ENCODE data around the gene ABCB8. TPM values are rescaled to one million over a fixed set of nuclear protein-coding genes. Genes with fewer than 3 reads are reported as not detected.
A peak's percentile ranks its signal among the peaks of the same experiment; 100 is the strongest.

Gene ABCB8
- total and polyA plus RNA-seq, 2 of the 8 experiments (the other 6 are each of a cell fraction or from before 2014, with no cell fraction given) = 17.7 to 27.0 TPM

GRCh38 chr7:151087245-151088018 lies 59.2 kb downstream of the ABCB8 start:
- DNase-seq (ENCODE audit: low read depth in 1 of 2, low spot score in 2 of 2) = no peak
- TF ChIP-seq GABPA (IDR thresholded peaks at IDR 0.05; ENCODE audit: borderline replicate concordance, insufficient read depth, low read length) (no peak), MAFK (IDR thresholded peaks at IDR 0.05; ENCODE audit: low read depth, low read length) (no peak), MAX (IDR thresholded peaks at IDR 0.05) (no peak), CBX5 (IDR thresholded peaks at IDR 0.05; ENCODE audit: low read depth, low read length) (no peak), CTCF (IDR thresholded peaks at IDR 0.05; ENCODE audit: control extremely low read depth in 1 of 3, insufficient read depth in 1 of 3, low read depth in 1 of 3, low read length in 3 of 3) (peak in 2 of 3 experiments; percentile 1 to 27; a peak in 3 of 4 replicates), EZH2 (IDR thresholded peaks at IDR 0.05; ENCODE audit: low read depth, low read length, severe bottlenecking) (peak; percentile 43), RFX5 (IDR thresholded peaks at IDR 0.05; ENCODE audit: borderline replicate concordance, low read depth, low read length) (no peak)

More at GRCh38 chr7:151087245-151088018, 59.2 kb downstream of the ABCB8 start:
- no peak overlapping the region for H3K14ac ChIP-seq (ENCODE audit: insufficient read length)
- no peaks in the 10 kb centered on the region for H3K9me3 ChIP-seq (ENCODE audit: insufficient read depth in 2 of 2, low read depth in 1 of 2, low read length in 1 of 2)
- WGBS, 2 experiments (ENCODE audit: extremely low coverage in 1 of 2, insufficient coverage in 1 of 2, insufficient read length in 1 of 2, insufficient replicate concordance in 2 of 2, low coverage in 1 of 2, low lambda C conversion rate in 2 of 2, missing lambda C conversion rate in 1 of 2) = 3% methylated on average over 46 of the region's 70 CpGs; no CpG with 5 or more reads in 1 of the 2 experiments
- H3K18ac ChIP-seq (ENCODE audit: extremely low read depth, low read length) = no peak overlapping the region; the same call in none of the 2 replicates
- peaks cover 25% of the 10 kb centered on the region for H3K23me2 ChIP-seq (ENCODE audit: low read depth, low read length)
- H3K4me1 ChIP-seq (replicated peaks in 1 of 4; ENCODE audit: control insufficient read depth in 3 of 4, insufficient read depth in 4 of 4, low read length in 3 of 4) = peaks cover 6 to 43% (median 26%) of the 10 kb centered on the region in 4 experiments
- peaks cover 0 to 28% (median 14%) of the 10 kb centered on the region in 4 experiments; a peak in 6 of 7 replicates for H3K27me3 ChIP-seq (replicated peaks in 1 of 4; ENCODE audit: control insufficient read depth in 3 of 4, extremely low read depth in 1 of 4, insufficient read depth in 3 of 4, low read length in 3 of 4)
- ChIA-PET CTCF (ENCODE audit: partially characterized antibody) (interaction anchor here (0.9 to 15.1 kb wide), 9 partner anchors 10 to 157 kb away, joined by 3 to 448 read pairs (median 5); partner anchors contain the start of genes ABCB8 and ABCF2), POLR2A (ENCODE audit: partially characterized antibody) (interaction anchor here (0.6 to 4.9 kb wide), 5 partner anchors 10 to 59 kb away, joined by 3 to 33 read pairs (median 3); partner anchors contain the start of genes ABCB8 and CDK5)
- H3K36me3 ChIP-seq (ENCODE audit: control insufficient read depth in 2 of 4, insufficient read depth in 4 of 4, low read length in 3 of 4) = no peaks in the 10 kb centered on the region
- H4K20me1 ChIP-seq (replicated peaks in 1 of 2; ENCODE audit: control insufficient read depth in 1 of 2, insufficient read depth in 2 of 2, low read length in 2 of 2) = peaks cover 31 to 41% of the 10 kb centered on the region in 2 experiments
- H3K79me2 ChIP-seq (ENCODE audit: control insufficient read depth in 1 of 2, insufficient read depth in 2 of 2, low read length in 2 of 2) = peaks cover 5 to 46% of the 10 kb centered on the region in 2 experiments; a peak in 3 of 4 replicates
- H2BK15ac ChIP-seq (ENCODE audit: low read length) = peak overlapping the region; percentile 53; the same call in 1 of the 2 replicates
- no peak overlapping the region for H3K27ac ChIP-seq (ENCODE audit: low read depth, low read length)
- no peak overlapping the region for H2AFZ ChIP-seq (ENCODE audit: low read length)
- no peak overlapping the region for H4K5ac ChIP-seq (ENCODE audit: insufficient read length, low read depth, low read length)
- peak overlapping the region; percentile 47; the same call in 1 of the 2 replicates for H4K8ac ChIP-seq (ENCODE audit: extremely low read depth, insufficient read depth, low read length)
- no peak overlapping the region for H3K56ac ChIP-seq (replicated peaks; ENCODE audit: insufficient read length, low read depth, low read length)
- no peak overlapping the region for H2BK5ac ChIP-seq (ENCODE audit: low read depth, low read length)
- no peak overlapping the region for H2BK120ac ChIP-seq (replicated peaks; ENCODE audit: low read depth, low read length)
- H3K79me1 ChIP-seq (ENCODE audit: low read depth, low read length) = peaks cover 6% of the 10 kb centered on the region; the same call in 1 of the 2 replicates
- H2AK5ac ChIP-seq (ENCODE audit: low read depth, low read length) = no peak overlapping the region
- peak overlapping the region; percentile 46 to 69 (median 64); a peak in 5 of 7 replicates for H3K9ac ChIP-seq (replicated peaks in 1 of 4; ENCODE audit: extremely low read depth in 1 of 4, low read depth in 3 of 4, low read length in 3 of 4)
- peak overlapping the region; percentile 58 to 75 (median 66) for H3K4me3 ChIP-seq (ENCODE audit: extremely low read depth in 1 of 4, insufficient read depth in 2 of 4, low read depth in 3 of 4, low read length in 4 of 4)
- H3K23ac ChIP-seq (ENCODE audit: insufficient read length) = no peak overlapping the region
- H3K4ac ChIP-seq (replicated peaks; ENCODE audit: insufficient read length, low read depth, low read length) = no peak overlapping the region
- no peak for FAIRE-seq
- peak overlapping the region; percentile 71 for H4K91ac ChIP-seq (replicated peaks; ENCODE audit: insufficient read length, low read length)
- no peak overlapping the region for H2BK20ac ChIP-seq (ENCODE audit: low read length)
- peak overlapping the region; percentile 73 to 83 for H3K4me2 ChIP-seq (ENCODE audit: insufficient read depth in 1 of 2, low read depth in 2 of 2, low read length in 2 of 2)
- no peak overlapping the region for H2BK12ac ChIP-seq (ENCODE audit: low read depth, low read length)
